OCI-LY1 (cell line): ENCODE data around the gene ZNF646.

Source experiments
- CTCF ChIP-seq: fragments of 200-600 bp; sonication (generic), shearing (Covaris generic); IDR thresholded peaks from 2 replicates; pipeline ENCODE4 v1.5.1; 2017; ENCODE audit warnings: mild to moderate bottlenecking, antibody characterized with exemption, low read length, moderate library complexity, mixed read lengths
- EZH2 ChIP-seq: fragments of 200-600 bp; sonication (generic), shearing (Covaris generic); IDR thresholded peaks from 2 replicates; pipeline ENCODE4 v1.8.0; 2017; ENCODE audit warnings: borderline replicate concordance, mixed run types, mild to moderate bottlenecking, antibody characterized with exemption, low read length, moderate library complexity, mixed read lengths

DNA sequence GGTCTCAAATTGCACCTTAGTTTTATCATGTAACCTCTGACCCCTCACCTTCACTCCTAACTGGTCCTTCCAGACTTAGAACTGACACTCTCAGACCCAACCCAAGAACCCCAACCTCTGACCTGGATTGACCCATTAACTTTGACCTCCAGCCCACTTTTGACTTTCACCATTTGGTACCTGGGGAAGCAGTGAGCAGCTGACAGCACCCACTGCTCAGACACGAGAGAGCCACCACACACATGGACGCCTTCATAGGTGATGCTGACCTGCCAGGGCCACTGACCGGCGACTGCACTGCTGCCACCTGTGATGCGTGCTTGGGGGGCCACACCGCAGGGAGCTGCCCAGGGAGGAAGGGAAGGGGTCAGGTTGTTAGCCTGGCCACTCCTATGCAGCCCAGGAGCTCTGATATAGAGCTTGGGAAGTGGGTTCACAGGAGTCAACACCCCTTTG is 58.9 kb downstream of the ZNF646 start:
- no peak for TF ChIP-seq CTCF
- TF ChIP-seq EZH2, result no peak
